DMS153 (cell line): Measurements from ENCODE around the gene PARP11.

Experiments
- DNase-seq: peaks from one replicate; lab custom pipeline; 2025; lab: John Stamatoyannopoulos, UW

Gene PARP11

DNA sequence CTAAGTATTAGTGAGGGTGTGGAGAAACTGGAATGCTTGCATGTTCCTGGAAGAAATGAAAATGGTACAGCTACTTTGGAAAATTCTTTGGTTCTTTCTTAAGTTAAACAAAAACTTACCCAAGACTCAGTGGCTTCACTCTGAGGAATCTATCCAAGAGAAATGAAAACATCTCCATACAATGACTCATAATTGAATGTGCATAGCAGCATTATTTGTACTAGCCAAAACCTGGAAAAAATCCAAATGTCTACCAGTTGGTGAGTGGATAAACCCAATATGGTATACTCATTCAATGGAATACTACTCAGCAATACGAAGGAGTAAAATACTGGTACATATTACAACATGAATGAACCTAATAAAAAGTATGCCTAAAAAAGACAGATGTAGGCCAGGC, 102.3 kb downstream of the PARP11 start:
- no peak for DNase-seq

- no peak for DNase-seq
Measured at GRCh38 chr12:3768911-3769447, 104.2 kb downstream of the PARP11 start.

DNA sequence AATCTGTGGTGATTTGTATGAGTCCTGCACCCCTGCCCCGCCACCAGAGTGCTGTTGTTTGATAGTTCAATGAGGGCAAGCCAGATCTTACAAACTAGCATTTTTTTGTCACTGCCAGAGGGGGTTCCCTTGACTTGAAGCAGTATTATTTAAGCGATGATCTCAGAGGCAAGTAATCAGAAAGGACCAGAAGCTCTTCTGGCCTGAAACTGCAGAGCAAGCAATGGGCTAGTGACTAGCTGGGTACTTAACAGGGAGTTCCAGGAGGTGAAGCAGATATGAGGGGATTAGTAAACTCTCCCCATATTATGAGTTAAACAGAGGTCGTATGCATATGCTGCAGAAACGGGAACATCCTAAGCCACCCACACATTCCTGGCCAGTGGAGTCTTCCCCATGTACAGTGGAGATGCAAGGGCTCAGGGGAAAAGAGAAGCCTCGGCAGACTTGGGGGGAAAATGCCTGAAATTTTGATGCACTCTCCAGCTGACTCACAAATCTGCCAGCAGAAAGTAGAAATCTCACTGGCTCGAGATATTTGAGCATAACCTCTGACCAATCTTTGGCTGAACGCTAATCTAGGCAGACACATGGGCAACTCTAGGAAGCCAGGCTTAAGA, 112.0 kb downstream of the PARP11 start:
- DNase-seq, result no peak

GRCh38 chr12:3759878-3760277, 113.3 kb downstream of the PARP11 start:
- DNase-seq, result no peak
